ENCODE results near the gene GIGYF1. TPM values are rescaled to one million over a fixed set of nuclear protein-coding genes. Genes with fewer than 3 reads are reported as not detected.

Gene GIGYF1
- total RNA-seq, 1 donor, result 29.3 TPM

- no peaks in the 10 kb centered on the region for H3K4me1 ChIP-seq (ENCODE audit: insufficient read depth, low read length)
- peaks cover 3% of the 10 kb centered on the region for H3K27me3 ChIP-seq (ENCODE audit: insufficient read depth, low read length)
- DNase-seq (ENCODE audit: insufficient read length, low spot score, missing footprints), result peak; percentile 58
- no peak overlapping the region for H3K4me3 ChIP-seq (ENCODE audit: insufficient read depth, low read length)
- TF ChIP-seq, protein P1, sequence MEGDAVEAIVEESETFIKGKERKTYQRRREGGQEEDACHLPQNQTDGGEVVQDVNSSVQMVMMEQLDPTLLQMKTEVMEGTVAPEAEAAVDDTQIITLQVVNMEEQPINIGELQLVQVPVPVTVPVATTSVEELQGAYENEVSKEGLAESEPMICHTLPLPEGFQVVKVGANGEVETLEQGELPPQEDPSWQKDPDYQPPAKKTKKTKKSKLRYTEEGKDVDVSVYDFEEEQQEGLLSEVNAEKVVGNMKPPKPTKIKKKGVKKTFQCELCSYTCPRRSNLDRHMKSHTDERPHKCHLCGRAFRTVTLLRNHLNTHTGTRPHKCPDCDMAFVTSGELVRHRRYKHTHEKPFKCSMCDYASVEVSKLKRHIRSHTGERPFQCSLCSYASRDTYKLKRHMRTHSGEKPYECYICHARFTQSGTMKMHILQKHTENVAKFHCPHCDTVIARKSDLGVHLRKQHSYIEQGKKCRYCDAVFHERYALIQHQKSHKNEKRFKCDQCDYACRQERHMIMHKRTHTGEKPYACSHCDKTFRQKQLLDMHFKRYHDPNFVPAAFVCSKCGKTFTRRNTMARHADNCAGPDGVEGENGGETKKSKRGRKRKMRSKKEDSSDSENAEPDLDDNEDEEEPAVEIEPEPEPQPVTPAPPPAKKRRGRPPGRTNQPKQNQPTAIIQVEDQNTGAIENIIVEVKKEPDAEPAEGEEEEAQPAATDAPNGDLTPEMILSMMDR (IDR thresholded peaks at IDR 0.05; ENCODE audit: extremely low read depth, low read depth, low read length), result no peak
- no peaks in the 10 kb centered on the region for H3K9me3 ChIP-seq (ENCODE audit: low read depth, low read length)
- no peak overlapping the region for H3K4me2 ChIP-seq (ENCODE audit: insufficient read depth, low read length)
- H3K36me3 ChIP-seq (ENCODE audit: insufficient read depth, low read length), result no peaks in the 10 kb centered on the region
- H2AFZ ChIP-seq (ENCODE audit: low read length), result no peak overlapping the region
- H4K20me1 ChIP-seq (ENCODE audit: insufficient read depth, low read length), result no peaks in the 10 kb centered on the region
- H3K27ac ChIP-seq (ENCODE audit: low read depth, low read length), result no peak overlapping the region
- no peaks in the 10 kb centered on the region for H3K79me2 ChIP-seq (ENCODE audit: insufficient read depth, low read length)
These were observed 54.0 kb downstream of the GIGYF1 start for GRCh38 chr7:100639995-100640516.

- Histone ChIP-seq H3K27ac (ENCODE audit: low read depth, low read length) (no peak overlapping the region), H3K9me3 (ENCODE audit: low read depth, low read length) (no peaks in the 10 kb centered on the region), H3K36me3 (ENCODE audit: insufficient read depth, low read length) (no peaks in the 10 kb centered on the region), H2AFZ (ENCODE audit: low read length) (peak overlapping the region; percentile 51), H3K79me2 (ENCODE audit: insufficient read depth, low read length) (no peaks in the 10 kb centered on the region), H3K4me2 (ENCODE audit: insufficient read depth, low read length) (peak overlapping the region; percentile 65), H4K20me1 (ENCODE audit: insufficient read depth, low read length) (no peaks in the 10 kb centered on the region), H3K4me1 (ENCODE audit: insufficient read depth, low read length) (peaks cover 3% of the 10 kb centered on the region), H3K27me3 (ENCODE audit: insufficient read depth, low read length) (peaks cover 26% of the 10 kb centered on the region), H3K4me3 (ENCODE audit: insufficient read depth, low read length) (peak overlapping the region; percentile 64)
- peak; percentile 94 for DNase-seq (ENCODE audit: insufficient read length, low spot score, missing footprints)
- TF ChIP-seq, protein P1 (IDR thresholded peaks at IDR 0.05; ENCODE audit: extremely low read depth, low read depth, low read length), result no peak
These were observed 60.9 kb downstream of the GIGYF1 start for GRCh38 chr7:100632951-100633717.

DNA sequence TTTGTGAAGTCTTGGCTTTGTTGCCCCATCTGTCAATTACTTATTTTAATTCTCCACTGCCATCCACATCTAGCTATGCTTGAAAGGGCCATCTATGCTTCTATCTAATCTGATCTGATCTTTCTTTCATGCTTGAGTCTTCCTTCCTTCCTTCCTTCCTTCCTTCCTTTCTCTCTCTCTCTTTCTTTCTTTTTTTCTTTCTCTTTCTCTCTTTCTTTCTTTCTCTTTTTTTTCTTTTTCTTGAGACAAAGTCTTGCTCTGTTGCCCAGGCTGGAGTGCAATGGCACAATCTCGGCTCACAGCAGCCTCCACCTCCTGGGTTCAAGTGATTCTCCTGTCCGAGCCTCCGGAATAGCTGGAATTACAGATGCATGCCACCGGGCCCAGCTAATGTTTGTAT is 64.0 kb downstream of the GIGYF1 start:
- Histone ChIP-seq H3K4me2 (ENCODE audit: insufficient read depth, low read length) (no peak overlapping the region), H3K4me3 (ENCODE audit: insufficient read depth, low read length) (no peak overlapping the region), H3K79me2 (ENCODE audit: insufficient read depth, low read length) (no peaks in the 10 kb centered on the region), H3K9me3 (ENCODE audit: low read depth, low read length) (no peaks in the 10 kb centered on the region), H3K4me1 (ENCODE audit: insufficient read depth, low read length) (peaks cover 3% of the 10 kb centered on the region), H3K27me3 (ENCODE audit: insufficient read depth, low read length) (peaks cover 26% of the 10 kb centered on the region), H3K36me3 (ENCODE audit: insufficient read depth, low read length) (no peaks in the 10 kb centered on the region), H3K27ac (ENCODE audit: low read depth, low read length) (no peak overlapping the region), H4K20me1 (ENCODE audit: insufficient read depth, low read length) (no peaks in the 10 kb centered on the region), H2AFZ (ENCODE audit: low read length) (no peak overlapping the region)
- TF ChIP-seq, protein P1 (IDR thresholded peaks at IDR 0.05; ENCODE audit: extremely low read depth, low read depth, low read length), result no peak
- peak; percentile 47 for DNase-seq (ENCODE audit: insufficient read length, low spot score, missing footprints)

Other genes starting within 250 kb of the GIGYF1 start
- 0.36 TPM in 1 of 2 replicates, not detected in the other for gene SPACDR, start 230.0 kb downstream of the GIGYF1 start, total RNA-seq
- gene TSC22D4, start 215.0 kb downstream of the GIGYF1 start, total RNA-seq, result 18.5 and 19.4 TPM in 2 replicates
- under 0.01 and 0.29 TPM in 2 replicates for gene NYAP1, start 210.3 kb downstream of the GIGYF1 start, total RNA-seq
- 6.5 and 9.4 TPM in 2 replicates for gene AGFG2, start 155.0 kb downstream of the GIGYF1 start, total RNA-seq
- gene SAP25, start 120.3 kb downstream of the GIGYF1 start, total RNA-seq, result not detected in 2 replicates
- 14.5 and 18.0 TPM in 2 replicates for gene LRCH4, start 108.1 kb downstream of the GIGYF1 start, total RNA-seq
- gene FBXO24, start 107.9 kb downstream of the GIGYF1 start, total RNA-seq, result under 0.01 and 0.36 TPM in 2 replicates
- gene PCOLCE, start 91.9 kb downstream of the GIGYF1 start, total RNA-seq, result 231 and 259 TPM in 2 replicates
- gene MOSPD3, start 81.7 kb downstream of the GIGYF1 start, total RNA-seq, result 5.1 and 7.1 TPM in 2 replicates
- under 0.01 and 0.29 TPM in 2 replicates for gene TFR2, start 52.7 kb downstream of the GIGYF1 start, total RNA-seq
- not detected in 2 replicates for gene ACTL6B, start 37.8 kb downstream of the GIGYF1 start, total RNA-seq
- gene GNB2, start 20.5 kb downstream of the GIGYF1 start, total RNA-seq, result 72.7 and 84.6 TPM in 2 replicates
- 25.7 and 27.1 TPM in 2 replicates for gene POP7, start 11.9 kb upstream of the GIGYF1 start, total RNA-seq
- gene EPO, start 26.2 kb upstream of the GIGYF1 start, total RNA-seq, result not detected in 2 replicates
- not detected in 2 replicates for gene ZAN, start 39.3 kb upstream of the GIGYF1 start, total RNA-seq
- gene EPHB4, start 133.3 kb upstream of the GIGYF1 start, total RNA-seq, result 41.8 and 47.0 TPM in 2 replicates
- gene SLC12A9, start 158.5 kb upstream of the GIGYF1 start, total RNA-seq, result 19.5 and 20.0 TPM in 2 replicates
- gene TRIP6, start 173.1 kb upstream of the GIGYF1 start, total RNA-seq, result 115 TPM in 2 replicates
- 31.2 and 42.0 TPM in 2 replicates for gene SRRT, start 180.9 kb upstream of the GIGYF1 start, total RNA-seq
- gene UFSP1, start 195.5 kb upstream of the GIGYF1 start, total RNA-seq, result 4.7 and 5.8 TPM in 2 replicates
- gene ACHE, start 201.6 kb upstream of the GIGYF1 start, total RNA-seq, result under 0.01 TPM in 2 replicates